NB4 (cell line): ENCODE data around the gene ADGRD2.

Experiments
- CTCF ChIP-seq: IDR thresholded peaks from one replicate; pipeline ENCODE4 v1.5.1; 2012; ENCODE audit warnings: low read depth, low read length
- MAX ChIP-seq: IDR thresholded peaks from 2 replicates; pipeline ENCODE4 v1.6.1; 2011; ENCODE audit warnings: low read depth, low read length
- MYC ChIP-seq: IDR thresholded peaks from 2 replicates; pipeline ENCODE4 v1.6.1; 2011; ENCODE audit warnings: low read depth, low read length
- POLR2A ChIP-seq: IDR thresholded peaks from 2 replicates; pipeline ENCODE4 v1.6.1; 2011; ENCODE audit warnings: mild to moderate bottlenecking; ENCODE audit not compliant: insufficient read length; ENCODE audit errors: extremely low read depth

- TF ChIP-seq CTCF (no peak), POLR2A (no peak), MAX (no peak), MYC (no peak)
Measured at GRCh38 chr9:124507880-124508423, 57.7 kb downstream of the ADGRD2 start.
